ENCODE measurements around the gene GFER.

Gene GFER

DNA sequence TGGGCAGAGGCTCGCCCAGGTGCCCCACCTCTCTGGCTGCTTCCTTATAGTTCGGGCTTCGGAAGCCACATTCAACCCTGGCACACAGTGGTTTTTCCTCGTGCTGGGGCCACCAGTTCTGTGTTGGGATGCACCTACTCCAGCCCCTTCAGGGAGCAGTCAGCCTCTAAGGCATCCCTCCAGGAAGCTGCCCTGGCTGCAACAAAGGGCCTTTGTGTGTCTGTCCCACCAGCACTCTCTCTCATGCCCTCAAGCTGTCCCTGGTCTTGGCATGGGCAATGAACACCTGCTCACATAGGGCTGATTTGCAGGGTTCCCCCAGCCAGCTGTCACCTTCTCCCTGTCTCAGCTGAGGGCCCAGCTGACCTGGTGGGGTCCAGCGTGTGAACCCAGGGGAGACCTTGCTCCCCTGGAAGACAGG is 2.0 kb upstream of the GFER start:
- TF ChIP-seq, protein P1, sequence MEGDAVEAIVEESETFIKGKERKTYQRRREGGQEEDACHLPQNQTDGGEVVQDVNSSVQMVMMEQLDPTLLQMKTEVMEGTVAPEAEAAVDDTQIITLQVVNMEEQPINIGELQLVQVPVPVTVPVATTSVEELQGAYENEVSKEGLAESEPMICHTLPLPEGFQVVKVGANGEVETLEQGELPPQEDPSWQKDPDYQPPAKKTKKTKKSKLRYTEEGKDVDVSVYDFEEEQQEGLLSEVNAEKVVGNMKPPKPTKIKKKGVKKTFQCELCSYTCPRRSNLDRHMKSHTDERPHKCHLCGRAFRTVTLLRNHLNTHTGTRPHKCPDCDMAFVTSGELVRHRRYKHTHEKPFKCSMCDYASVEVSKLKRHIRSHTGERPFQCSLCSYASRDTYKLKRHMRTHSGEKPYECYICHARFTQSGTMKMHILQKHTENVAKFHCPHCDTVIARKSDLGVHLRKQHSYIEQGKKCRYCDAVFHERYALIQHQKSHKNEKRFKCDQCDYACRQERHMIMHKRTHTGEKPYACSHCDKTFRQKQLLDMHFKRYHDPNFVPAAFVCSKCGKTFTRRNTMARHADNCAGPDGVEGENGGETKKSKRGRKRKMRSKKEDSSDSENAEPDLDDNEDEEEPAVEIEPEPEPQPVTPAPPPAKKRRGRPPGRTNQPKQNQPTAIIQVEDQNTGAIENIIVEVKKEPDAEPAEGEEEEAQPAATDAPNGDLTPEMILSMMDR (IDR thresholded peaks at IDR 0.05) = no peak

DNA sequence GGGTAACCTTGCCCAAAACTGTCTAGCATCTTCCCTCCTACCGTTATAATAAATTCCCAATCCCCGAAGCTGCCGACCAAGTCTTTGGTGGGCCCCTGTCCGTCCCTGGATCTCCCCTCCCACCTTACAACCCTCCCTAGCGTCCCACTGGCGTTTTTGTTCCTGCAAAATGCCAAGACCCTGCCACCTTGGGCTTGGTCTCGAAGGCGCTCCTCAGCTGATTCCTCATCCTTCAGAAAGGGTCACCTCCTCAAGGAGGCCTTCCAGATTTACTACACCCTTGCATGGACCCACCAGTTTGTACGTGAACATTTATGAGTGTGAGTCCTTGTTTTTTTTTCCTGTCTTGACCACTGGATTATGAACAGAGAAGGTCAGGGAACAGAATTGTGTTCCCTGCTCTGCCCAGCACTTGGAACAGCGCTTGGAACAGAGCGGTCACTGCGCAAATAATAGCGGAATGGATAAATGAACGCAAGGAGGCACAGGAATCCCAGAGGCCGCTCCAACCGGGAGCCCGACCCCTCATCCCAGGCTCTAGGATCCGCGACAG is 926 bp upstream of the GFER start:
- TF ChIP-seq, protein P1 (IDR thresholded peaks at IDR 0.05) = no peak

DNA sequence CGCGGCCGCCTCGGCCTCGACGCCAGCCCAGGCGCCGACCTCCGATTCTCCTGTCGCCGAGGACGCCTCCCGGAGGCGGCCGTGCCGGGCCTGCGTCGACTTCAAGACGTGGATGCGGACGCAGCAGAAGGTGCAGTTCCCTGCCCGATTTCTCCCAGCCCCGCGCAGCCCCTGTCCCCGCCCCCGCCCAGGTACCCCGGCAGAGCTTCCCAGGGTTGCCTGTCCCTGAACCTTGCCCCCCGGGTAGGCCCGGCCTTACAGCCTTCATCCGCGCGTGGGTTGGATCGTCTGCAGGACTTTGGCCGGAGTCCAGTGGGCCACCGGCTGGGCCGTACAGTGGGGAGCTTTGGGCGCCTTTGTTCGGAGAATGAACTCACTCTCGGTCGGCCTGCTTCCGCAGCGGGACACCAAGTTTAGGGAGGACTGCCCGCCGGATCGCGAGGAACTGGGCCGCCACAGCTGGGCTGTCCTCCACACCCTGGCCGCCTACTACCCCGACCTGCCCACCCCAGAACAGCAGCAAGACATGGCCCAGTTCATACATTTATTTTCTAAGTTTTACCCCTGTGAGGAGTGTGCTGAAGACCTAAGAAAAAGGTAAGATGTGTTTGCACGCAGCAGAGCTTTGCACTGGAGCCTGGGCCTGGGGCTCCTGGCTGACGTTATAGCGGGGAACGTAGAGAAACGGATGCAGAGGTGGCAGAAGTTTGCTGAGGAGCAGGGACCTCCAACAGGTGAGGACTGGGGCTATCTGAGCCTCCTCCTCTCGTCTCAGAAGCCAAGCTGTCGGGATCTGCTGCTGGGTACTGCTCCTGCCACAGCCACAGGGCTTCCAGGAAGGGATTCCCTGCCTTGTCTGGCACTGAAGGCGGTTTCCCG is 593 bp downstream of the GFER start:
- TF ChIP-seq, protein P1 (IDR thresholded peaks at IDR 0.05) = no peak

DNA sequence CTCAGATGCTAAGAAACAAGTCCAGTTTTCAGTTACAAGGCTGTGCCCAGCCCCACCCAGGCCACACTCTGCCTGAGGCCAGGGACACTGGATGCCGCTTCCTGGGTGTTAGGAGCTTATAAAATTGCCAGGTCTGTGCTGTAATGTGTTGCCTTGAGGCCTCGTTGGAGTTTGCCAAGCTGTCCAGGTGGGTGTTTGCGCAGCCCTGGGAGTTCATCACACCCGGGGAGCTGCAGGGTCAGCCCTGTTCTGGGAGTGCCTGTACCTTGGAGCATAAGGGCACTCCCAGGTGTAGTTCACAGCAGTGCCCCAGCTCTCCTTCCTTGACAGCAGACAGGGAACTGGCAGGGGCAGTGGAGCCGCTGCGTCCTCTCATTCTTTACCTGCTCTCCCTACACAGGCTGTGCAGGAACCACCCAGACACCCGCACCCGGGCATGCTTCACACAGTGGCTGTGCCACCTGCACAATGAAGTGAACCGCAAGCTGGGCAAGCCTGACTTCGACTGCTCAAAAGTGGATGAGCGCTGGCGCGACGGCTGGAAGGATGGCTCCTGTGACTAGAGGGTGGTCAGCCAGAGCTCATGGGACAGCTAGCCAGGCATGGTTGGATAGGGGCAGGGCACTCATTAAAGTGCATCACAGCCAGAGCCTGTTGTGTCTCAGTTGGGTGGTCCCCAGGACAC is 1.6 kb downstream of the GFER start:
- TF ChIP-seq, protein P1 (IDR thresholded peaks at IDR 0.05) = no peak

DNA sequence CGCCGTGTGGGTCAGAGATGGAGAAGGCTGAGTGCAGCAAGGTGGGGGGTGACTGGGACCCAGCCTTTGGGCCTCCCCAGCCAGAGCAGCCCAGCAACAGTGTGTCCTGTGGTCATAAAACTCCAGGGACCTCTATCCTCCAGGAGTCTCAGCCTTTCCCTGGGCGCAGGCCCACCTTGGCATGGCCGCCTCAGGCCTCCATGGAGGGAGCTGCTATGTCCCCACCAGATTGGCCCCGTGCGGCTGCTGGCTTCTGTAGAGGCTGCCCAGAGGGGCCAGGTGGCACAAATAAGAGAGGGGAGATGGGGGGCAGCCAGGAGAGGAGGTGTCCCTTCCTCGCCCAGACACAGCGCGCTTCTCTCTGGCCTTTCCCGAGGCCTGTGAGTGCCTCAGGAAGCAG is 3.2 kb downstream of the GFER start:
- TF ChIP-seq, protein P1 (IDR thresholded peaks at IDR 0.05) = no peak

DNA sequence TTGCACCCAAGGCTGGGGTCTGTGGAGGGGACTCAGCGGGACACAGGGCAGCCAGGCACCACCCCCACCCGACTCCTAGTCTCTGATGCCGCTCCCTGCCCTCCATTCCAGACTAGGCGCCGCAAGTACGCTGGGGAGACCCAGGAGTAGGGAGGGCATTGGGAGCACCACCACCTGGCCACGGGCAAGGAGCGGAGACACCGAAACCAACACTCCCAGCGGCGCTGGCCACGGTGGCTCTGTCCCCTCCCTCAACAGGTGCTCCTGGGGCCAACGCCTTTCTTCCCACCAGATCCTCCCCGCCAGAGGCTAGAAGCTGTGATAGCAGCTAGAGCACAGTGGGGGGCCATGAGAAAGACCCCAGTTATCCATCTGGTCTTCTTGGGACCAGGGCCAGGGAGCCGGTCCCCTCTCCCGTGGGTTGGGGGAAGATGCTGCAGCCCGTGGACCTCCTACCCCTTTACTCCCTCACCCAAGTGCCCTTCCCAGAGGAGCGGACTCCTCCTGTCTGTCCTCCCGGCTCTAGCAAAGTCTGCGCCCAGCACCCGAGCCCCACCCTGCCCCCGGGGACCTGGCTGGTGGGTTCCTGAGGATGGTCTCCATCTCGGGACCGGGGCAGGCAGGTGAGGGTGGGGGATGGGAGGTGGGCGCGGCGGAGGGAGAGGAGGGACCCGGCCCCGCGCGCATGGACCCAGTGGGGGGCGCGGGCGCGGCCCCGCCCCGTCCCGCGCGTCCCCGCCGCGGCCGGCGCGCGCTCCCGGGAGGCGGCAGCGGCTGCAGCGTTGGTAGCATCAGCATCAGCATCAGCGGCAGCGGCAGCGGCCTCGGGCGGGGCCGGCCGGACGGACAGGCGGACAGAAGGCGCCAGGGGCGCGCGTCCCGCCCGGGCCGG is 5.5 kb downstream of the GFER start, which contains the start of gene SYNGR3:
TSS of gene SYNGR3 (plus strand) at position 762 of the 892 bp plus-strand sequence. CDS start 133 bp downstream, outside the sequence.
- TF ChIP-seq, protein P1 (IDR thresholded peaks at IDR 0.05) = no peak

DNA sequence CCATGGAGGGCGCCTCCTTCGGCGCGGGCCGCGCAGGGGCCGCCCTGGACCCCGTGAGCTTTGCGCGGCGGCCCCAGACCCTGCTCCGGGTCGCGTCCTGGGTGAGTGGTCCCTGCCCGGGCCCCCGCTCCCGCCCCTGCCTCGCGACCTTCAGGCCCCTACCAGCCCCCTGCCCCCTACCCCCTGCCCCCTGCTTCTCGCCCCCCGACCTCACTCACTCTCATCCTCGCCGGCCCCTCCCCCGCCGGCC is 6.0 kb downstream of the GFER start:
- TF ChIP-seq, protein P1 (IDR thresholded peaks at IDR 0.05) = no peak

Data from LNCAP (cell line).